GM10847 (cell line): ENCODE results near the gene ROBO4.

ENCODE experiments used
- POLR2A ChIP-seq: IDR thresholded peaks from 2 replicates; pipeline ENCODE4 v1.6.1; 2011; ENCODE audit not compliant: insufficient read length; ENCODE audit errors: extremely low read depth

Gene ROBO4

GRCh38 chr11:124896821-124897391, 759 bp downstream of the ROBO4 start:
- TF ChIP-seq POLR2A: no peak

GRCh38 chr11:124896071-124896750, 1.5 kb downstream of the ROBO4 start:
- no peak for TF ChIP-seq POLR2A

- no peak for TF ChIP-seq POLR2A
Measured at GRCh38 chr11:124895471-124895971, 2.1 kb downstream of the ROBO4 start.

GRCh38 chr11:124894606-124895430, 2.8 kb downstream of the ROBO4 start:
- TF ChIP-seq POLR2A: no peak

- TF ChIP-seq POLR2A: no peak
Measured at GRCh38 chr11:124893781-124894401, 3.8 kb downstream of the ROBO4 start.

- TF ChIP-seq POLR2A: no peak
Measured at GRCh38 chr11:124892750-124893454, 4.8 kb downstream of the ROBO4 start.

- TF ChIP-seq POLR2A: no peak
Measured at GRCh38 chr11:124892146-124892545, 5.5 kb downstream of the ROBO4 start.

GRCh38 chr11:124891373-124891861, 6.2 kb downstream of the ROBO4 start:
- TF ChIP-seq POLR2A: no peak

GRCh38 chr11:124890683-124891372, 6.8 kb downstream of the ROBO4 start:
- no peak for TF ChIP-seq POLR2A

GRCh38 chr11:124890151-124890550, 7.5 kb downstream of the ROBO4 start:
- no peak for TF ChIP-seq POLR2A

GRCh38 chr11:124889191-124890091, 8.2 kb downstream of the ROBO4 start:
- no peak for TF ChIP-seq POLR2A

- TF ChIP-seq POLR2A: no peak
Measured at GRCh38 chr11:124887667-124888013, 10.0 kb downstream of the ROBO4 start.

GRCh38 chr11:124886978-124887666, 10.5 kb downstream of the ROBO4 start:
- no peak for TF ChIP-seq POLR2A
